NCI-H146 treated with DMSO at 0.1 percent for 48 hours (cell line): ENCODE data around the gene BIRC6.
"Not testable (repeated sequence)": the region's sequence is repeated elsewhere in the genome, so short reads cannot be mapped to it uniquely, and the experiment has no call there.

ENCODE experiments used
- DNase-seq: peaks from one replicate; lab custom pipeline; 2025; ENCODE audit not compliant: unreplicated experiment; lab: John Stamatoyannopoulos, UW

BIRC6 gene, protein sequence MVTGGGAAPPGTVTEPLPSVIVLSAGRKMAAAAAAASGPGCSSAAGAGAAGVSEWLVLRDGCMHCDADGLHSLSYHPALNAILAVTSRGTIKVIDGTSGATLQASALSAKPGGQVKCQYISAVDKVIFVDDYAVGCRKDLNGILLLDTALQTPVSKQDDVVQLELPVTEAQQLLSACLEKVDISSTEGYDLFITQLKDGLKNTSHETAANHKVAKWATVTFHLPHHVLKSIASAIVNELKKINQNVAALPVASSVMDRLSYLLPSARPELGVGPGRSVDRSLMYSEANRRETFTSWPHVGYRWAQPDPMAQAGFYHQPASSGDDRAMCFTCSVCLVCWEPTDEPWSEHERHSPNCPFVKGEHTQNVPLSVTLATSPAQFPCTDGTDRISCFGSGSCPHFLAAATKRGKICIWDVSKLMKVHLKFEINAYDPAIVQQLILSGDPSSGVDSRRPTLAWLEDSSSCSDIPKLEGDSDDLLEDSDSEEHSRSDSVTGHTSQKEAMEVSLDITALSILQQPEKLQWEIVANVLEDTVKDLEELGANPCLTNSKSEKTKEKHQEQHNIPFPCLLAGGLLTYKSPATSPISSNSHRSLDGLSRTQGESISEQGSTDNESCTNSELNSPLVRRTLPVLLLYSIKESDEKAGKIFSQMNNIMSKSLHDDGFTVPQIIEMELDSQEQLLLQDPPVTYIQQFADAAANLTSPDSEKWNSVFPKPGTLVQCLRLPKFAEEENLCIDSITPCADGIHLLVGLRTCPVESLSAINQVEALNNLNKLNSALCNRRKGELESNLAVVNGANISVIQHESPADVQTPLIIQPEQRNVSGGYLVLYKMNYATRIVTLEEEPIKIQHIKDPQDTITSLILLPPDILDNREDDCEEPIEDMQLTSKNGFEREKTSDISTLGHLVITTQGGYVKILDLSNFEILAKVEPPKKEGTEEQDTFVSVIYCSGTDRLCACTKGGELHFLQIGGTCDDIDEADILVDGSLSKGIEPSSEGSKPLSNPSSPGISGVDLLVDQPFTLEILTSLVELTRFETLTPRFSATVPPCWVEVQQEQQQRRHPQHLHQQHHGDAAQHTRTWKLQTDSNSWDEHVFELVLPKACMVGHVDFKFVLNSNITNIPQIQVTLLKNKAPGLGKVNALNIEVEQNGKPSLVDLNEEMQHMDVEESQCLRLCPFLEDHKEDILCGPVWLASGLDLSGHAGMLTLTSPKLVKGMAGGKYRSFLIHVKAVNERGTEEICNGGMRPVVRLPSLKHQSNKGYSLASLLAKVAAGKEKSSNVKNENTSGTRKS (N-terminal part only)

DNA sequence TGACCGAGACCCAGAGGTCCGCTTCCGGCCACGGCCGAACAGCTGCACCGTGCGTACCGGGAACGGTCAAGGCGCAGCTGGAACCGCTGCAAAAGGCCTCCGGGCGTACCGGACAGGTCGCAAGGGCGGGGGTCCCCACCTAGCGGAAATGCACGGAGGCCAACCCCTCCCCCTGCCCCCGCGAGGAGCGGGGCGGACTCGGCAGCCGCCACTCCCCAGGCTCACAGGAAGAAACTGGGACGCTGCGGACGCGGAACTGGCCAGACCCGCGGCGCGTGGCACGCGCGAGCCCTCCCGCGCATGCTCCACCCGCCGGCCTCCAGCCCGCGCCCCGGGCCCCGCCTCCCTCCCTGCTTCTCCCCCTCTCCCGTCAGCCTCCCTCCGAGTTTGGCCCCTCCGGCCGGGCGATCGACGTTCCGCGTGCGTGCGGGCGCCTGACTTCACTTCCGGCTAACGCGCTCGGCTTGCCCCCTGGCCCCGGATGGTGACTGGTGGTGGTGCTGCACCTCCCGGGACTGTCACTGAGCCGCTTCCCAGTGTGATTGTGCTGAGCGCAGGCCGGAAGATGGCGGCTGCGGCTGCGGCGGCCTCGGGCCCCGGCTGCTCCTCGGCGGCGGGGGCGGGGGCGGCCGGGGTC is at the start of gene BIRC6:
TSS of gene BIRC6 (plus strand) at position 343 of the 637 bp plus-strand sequence. CDS start at position 482, 139 bp downstream.
- DNase-seq: peak; percentile 89

DNA sequence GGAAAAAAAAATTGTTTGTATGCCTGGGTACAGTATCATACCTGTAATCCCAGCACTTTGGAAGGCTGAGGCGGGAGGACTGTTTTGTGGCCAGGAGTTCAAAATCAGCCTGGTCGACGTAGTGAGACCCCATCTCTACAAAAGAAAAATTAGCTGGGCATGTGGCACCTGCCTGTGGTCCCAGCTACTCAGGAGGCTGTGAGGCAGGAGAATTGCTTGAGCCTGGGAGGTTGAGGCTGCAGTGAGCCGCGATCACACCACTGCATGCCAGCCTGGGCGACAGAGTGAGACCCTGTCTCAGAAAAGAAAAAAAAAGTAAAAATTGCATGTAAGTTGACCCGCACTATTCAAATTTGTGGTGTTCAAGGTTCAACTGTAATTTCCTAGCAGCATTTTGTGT is 46.2 kb upstream of the BIRC6 start:
- no peak for DNase-seq

DNA sequence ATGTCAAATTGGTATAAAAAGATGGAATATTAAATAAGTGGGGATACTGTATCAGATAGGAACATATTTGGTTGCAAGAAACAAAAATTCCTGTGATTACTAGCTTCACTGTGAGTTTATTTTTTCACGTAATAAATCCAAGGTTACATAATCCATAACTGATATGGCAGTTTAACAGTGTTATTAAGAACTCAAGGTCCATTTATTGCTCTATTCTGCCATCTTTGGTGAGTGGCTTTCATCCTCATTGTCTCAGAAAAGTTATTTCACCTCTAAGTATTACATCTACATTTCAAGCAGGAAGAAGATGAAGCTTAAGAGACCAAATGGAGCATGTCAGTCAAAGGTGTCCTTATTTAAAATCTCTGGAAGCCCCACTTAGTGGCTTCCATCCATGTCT is 41.9 kb upstream of the BIRC6 start:
- no peak for DNase-seq

DNA sequence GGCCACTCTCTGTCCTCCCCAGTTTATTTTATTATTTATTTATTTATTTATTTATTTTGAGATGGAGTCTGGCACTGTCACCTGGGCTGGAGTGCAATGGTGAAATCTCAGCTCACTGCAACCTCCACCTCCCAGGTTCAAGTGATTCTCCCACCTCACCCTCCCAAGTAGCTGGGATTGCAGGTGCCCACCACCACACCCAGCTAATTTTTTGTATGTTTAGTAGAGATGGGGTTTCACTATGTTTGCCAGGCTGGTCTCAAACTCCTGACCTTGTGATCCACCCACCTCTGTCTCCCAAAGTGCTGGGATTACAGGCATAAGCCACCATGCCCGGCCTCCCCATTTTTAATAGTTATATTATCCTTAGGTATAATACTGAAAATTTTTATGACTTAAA is 28.1 kb upstream of the BIRC6 start:
- not testable (repeated sequence) for DNase-seq

DNA sequence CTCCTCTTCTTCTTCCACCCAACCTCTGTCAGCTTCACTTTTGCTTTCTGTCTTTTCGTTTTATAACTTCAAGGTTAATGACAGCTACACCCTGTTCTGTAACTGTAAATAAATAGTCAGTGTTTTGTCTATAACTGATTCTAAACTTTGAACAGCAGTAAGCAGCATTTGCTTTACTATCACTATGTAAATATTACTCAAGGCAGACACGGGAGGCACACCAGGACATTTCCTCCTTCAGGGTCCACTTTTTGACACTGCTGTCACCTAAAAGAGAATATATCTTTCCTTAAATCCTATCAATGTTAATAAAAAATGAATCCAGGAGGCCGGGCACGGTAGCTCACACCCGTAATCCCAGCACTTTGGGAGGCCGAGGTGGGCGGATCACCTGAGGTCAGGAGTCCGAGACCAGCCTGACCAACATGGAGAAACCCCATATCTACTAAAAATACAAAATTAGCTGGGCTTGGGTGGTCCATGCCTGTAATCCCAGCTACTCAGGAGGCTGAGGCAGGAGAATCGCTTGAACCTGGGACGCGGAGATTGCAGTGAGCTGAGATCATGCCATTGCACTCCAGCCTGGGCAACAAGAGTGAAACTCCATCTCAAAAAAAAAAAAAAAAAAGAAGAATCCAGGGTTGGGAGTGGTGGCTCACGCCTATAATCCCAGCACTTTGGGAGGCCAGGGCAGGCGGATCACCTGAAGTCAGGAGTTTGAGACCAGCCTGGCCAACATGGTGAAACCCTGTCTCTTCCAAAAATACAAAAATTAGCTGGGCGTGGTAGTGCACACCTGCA is 27.4 kb upstream of the BIRC6 start:
- not testable (repeated sequence) for DNase-seq

DNA sequence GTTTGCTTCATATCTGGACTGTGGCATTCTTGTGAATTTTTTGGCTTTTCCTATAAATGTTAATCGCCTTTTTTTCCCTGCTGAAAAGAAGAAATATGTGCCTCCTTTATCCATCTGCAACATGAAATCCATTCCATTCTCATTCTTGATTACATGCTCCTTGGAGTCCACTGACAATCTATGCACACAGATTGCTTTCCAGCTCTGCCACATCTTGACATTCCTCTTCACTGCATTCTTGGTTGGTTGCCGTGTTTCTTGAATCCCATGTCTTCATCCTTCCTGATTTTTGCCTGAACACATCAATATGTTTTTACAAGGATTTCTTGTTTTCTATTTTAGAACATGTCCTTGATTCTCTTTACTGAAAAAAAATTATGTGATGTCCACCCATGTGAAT is 26.7 kb upstream of the BIRC6 start:
- DNase-seq: no peak

DNA sequence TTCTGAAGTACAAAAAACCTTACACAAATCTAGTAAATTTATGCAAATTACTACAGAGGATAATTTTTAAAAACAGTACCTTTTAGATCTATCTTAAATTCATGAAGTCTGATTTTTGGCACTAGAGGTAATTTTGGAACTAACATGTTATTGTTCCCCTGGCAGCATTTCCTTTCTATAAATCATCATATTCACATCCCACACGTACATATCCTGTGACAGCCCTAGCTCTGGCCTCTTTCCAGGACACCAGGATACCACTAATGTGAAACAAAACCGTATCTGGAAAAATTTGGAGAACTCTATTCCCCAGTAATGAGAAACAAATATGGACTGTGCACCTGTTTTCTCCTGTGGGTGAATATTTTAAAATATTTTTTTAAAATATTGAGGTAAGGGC is 14.0 kb upstream of the BIRC6 start:
- no peak for DNase-seq

DNA sequence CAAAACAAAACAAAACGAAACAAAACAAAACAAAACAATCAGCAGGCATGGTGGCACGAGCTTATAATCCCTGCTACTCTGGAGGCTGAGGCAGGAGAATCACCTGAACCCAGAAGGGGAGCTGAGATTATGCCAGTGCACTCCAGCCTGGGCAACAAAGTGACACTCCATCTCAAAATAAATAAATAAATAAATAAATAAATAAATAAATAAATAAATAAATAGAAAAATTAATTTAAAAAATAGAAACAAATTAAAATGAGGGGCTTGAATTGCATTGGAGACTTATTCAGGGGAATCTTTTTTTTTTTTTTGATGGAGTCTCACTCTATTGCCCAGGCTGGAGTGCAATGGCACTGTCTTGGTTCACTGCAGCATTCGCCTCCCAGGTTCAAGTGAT is 6.0 kb upstream of the BIRC6 start:
- DNase-seq: not testable (repeated sequence)

DNA sequence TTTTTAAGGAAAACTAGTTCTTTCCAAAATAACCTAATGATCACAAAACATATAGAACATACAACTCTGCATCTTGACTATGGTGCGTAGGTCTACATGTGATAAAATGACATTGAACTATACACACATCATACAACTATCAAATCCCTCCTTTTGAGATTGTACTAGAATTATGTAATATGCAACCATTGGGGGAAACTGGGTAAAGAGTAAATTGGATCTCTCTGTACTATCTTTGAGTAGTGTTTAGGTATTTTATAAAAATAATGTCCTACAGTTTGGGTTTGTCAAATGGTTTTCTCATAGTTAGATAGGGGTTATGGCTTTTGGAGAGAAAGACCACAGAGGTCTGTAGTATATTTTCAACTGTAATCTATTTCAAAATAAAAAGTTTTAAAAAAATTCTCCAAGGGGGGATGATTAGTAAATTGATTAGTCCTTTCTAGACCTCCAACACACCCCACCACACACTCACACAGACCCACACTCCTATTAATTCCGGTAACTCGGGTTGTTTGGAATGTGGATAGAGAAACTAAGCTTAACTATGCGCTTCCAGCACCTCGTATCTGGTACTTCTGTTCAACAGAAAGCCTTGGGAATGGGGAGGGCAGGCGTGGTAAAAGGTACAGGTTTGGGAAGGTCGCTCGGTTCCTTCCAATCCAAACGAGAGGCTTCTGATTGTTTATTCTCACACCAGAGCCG is 695 bp upstream of the BIRC6 start:
- DNase-seq: peak; percentile 54

DNA sequence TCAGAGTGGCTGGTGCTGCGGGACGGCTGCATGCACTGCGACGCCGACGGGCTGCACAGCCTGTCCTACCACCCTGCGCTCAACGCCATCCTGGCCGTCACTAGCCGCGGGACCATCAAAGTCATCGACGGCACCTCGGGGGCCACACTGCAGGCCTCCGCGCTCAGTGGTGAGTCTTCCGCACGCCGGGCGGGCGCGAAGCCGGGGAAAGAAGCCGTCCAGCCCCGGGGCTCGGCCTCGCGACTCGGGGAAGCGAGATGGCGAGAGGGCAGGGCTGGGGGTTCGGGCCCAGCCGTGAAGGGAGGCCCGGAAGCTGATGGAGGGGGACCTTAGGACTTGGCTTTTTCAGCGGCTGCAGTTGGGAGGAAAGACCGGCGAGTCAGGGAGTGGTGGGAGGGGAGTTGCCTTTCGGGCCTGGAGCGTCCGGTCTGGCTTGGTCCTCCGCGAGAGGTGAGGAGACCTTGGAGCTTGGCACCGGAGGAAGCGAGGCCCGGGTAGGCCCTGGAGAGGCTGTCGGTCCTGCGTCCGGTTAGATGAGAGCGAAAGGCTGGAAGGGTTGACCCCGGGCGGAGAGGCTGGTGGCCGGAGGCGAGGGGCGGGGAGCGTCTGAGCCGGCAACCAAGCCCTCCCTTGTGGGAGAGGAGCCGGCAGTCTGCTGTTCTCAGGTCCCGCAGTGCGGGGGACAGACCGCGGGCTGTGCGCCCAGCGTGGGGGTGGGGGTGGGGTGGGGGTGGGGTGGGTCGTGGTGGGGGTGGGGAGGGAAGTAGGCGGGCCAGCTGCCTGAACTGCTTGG is 691 bp downstream of the BIRC6 start:
- no peak for DNase-seq

DNA sequence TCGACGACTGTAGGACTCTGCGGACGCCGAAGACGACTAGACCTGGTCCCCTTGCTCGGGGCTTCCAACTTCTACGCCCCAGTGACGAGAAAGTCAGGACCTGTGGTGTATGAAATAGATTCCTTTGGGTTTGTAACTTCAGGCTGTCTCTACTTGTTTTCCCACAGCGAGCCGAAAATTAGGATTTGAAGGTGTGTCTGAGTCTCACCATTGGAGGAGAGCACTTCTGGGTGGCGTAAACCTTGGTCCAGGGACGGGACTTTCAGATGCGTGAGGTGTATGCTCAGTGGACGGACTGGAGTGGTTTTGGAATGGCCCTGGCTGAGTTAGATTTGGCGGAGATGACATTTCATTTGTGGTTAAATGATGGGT is 1.3 kb downstream of the BIRC6 start:
- DNase-seq: no peak

DNA sequence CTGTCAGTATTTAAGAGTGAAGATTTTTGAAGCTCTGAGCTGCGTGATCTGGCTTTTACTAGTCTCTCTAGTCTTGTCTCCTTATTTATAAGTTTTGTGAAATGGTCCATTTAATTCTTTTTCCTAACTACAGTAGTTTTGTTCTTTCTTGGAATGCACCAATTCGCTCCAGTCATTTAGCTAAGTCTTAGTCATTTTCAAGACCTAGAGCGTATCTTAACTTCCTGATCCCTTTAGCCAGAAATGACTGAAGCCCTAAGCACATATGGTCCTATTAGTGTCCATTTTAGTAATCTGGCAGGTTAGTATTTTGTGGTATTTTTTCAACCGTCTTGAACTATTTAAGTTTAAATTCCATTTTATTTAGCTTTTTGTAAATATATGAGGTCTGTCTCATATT is 3.6 kb downstream of the BIRC6 start:
- no peak for DNase-seq

DNA sequence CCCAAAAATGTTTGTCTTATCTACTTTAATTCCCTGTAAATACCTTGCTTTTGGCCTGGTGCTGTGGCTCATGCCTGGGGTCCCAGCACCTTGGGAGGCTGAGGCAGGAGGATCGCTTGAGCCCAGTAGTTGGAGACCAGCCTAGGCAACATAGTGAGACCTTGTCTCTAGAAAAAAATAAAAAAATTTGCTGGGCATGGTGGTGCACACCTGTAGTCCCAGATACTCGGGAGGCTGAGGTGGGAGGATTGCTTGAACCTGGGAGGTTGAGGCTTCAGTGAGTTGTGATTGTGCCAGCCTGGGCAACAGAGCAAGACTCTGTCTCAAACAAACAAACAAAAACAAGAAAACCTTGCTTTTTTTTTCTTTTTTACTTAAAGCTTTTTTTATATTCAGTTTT is 6.2 kb downstream of the BIRC6 start:
- DNase-seq: not testable (repeated sequence)

DNA sequence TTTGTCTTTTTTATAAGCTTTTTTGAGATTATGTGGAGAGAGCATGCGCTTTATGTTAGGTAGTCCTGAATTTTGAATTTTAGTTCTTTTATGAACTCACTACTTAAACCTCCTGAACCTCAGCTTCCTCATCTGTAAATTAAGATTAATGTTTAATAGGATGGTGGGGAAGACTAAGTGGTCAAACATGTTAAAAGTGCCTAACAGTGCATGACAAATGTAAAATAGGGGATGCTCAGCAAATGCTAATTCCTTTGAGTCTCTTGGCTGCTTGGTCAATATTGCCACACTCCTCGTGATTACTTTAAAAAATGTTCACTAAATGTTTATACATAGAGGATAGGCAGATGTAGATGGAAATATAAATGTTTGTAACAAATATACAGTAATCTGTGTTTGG is 6.8 kb downstream of the BIRC6 start:
- no peak for DNase-seq

DNA sequence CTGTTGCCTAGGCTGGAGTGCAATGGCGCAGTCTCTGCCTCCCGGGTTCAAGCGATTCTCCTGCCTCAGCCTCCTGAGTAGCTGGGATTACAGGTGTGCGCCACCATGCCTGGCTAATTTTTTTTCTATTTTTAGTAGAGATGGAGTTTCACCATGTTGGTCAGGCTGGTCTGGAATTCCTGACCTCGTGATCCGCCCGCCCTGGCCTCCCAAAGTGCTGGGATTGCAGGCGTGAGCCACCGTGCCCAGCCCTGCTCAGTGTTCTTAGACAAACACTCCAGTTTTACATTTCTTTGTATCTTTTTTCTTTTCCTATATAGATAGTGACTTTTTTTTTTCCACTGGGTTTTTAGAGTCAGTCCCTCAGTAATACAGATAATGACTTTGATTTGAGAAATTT is 7.5 kb downstream of the BIRC6 start:
- DNase-seq: not testable (repeated sequence)

DNA sequence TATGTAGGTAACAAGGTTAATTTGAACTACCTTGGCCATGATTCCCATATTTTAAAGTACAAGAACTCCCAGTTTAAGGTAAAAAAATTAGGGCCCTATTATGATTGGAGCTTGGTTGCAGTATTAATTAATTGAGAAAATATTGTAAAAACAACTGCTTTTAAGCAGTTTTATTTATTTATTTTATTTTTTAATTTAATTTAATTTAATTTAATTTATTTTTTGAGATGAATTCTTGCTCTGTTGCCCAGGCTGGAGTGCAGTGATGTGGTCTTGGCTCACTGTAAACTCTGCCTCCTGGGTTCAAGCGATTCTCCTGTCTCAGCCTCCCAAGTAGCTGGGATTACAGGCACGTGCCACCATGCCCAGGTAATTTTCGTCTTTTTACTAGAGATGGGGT is 8.9 kb downstream of the BIRC6 start:
- not testable (repeated sequence) for DNase-seq

DNA sequence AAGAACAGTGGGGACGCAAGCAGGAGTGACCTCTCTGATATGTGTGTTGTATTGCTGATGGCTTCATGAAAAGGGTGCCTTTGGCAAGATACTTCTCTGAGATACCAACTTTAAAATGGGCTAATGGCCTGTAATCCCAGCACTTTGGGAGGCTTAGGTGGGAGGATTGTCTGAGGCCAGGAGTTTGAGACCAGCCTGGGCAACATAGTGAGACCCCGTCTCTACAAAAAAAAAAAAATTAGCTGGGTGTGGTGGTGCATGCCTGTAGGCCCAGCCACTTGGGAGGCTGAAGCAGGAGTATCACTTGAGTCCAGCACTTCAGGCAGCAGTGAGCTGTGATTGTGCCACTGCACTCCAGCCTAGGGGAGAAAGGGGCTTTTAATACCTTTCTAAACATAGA is 9.8 kb downstream of the BIRC6 start:
- DNase-seq: no peak

DNA sequence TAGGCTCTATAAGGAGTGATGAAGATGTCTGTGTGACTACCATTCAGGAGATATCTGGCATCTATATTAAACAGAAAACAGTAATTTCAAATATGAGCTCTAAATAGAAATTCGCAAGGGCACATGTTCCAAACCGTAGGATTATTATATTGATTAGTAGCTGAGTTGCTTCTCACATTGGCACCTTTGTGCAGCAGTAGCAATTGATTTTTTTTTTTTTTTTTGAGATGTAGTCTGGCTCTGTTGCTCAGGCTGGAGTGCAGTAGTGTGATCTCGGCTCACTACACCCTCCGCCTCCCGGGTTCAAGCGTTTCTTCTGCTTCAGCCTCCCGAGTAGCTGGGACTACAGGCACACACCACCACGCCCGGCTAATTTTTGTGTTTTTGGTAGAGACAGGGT is 12.4 kb downstream of the BIRC6 start:
- no peak for DNase-seq

DNA sequence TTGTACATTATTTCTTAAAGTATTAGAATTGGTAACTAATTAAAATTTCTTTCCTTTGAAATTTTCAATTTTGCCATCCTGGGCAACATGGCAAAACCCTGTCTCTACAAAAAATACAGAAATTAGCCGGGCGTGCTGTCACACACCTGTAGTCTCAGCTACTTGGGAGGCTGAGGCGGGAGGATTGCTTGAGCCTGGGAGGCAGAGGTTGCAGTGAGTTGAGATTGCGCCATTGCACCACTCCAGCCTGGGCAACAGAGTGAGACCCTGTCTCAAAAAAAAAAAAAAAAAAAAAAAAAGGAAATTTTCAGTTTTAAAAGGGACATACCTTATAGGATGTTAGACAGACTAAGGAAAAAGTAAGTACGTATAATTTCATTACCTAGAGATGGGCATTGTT is 14.1 kb downstream of the BIRC6 start:
- DNase-seq: not testable (repeated sequence)
